Lung (tissue), 12 donors: ENCODE results near the gene ATRIP. TPM values are rescaled to one million over a fixed set of nuclear protein-coding genes. Genes with fewer than 3 reads are reported as not detected.
A peak's percentile ranks its signal among the peaks of the same experiment; 100 is the strongest.

Experiments
- ATAC-seq: fragments of 200-7000 bp; cut with Tn5 transposase; one replicate; pipeline ENCODE4 v1.9.1; 2020; ENCODE audit warnings: moderate number of reproducible peaks; ENCODE audit not compliant: insufficient read depth, low FRiP score
- DNase-seq, 3 donors: peaks; one replicate each; pipeline ENCODE4 v3.0.0-alpha.2; 2013 to 2017
- H3K27ac ChIP-seq, 2 donors: one replicate each; pipeline ENCODE4 v1.5.1; 2013; ENCODE audit warnings: mild to moderate bottlenecking in 2 of 2, moderate library complexity in 2 of 2, control low read depth in 1 of 2, inconsistent platforms in 1 of 2, low read depth in 1 of 2, low read length in 1 of 2
- H3K27me3 ChIP-seq, 3 donors: one replicate each; pipeline ENCODE4 v1.5.1; 2013; ENCODE audit warnings: low read length in 2 of 3; ENCODE audit not compliant: control insufficient read depth in 3 of 3, insufficient read depth in 3 of 3
- H3K36me3 ChIP-seq, 4 donors: one replicate each; pipeline ENCODE4 v1.5.1; 2013; ENCODE audit warnings: low read length in 4 of 4, mild to moderate bottlenecking in 1 of 4, moderate library complexity in 1 of 4; ENCODE audit not compliant: control insufficient read depth in 4 of 4, insufficient read depth in 4 of 4
- H3K4me1 ChIP-seq, 5 donors: one replicate each; pipeline ENCODE4 v1.5.1; 2013; ENCODE audit warnings: low read length in 5 of 5, mild to moderate bottlenecking in 2 of 5, moderate library complexity in 1 of 5; ENCODE audit not compliant: control insufficient read depth in 5 of 5, insufficient read depth in 5 of 5
- H3K4me3 ChIP-seq: one replicate; pipeline ENCODE4 v1.5.1; 2013; ENCODE audit warnings: mild to moderate bottlenecking, control low read depth, moderate library complexity
- H3K9ac ChIP-seq, 2 donors: one replicate each; pipeline ENCODE4 v1.5.1; 2013; ENCODE audit warnings: low read length in 2 of 2, control low read depth in 1 of 2; ENCODE audit not compliant: insufficient read depth in 1 of 2
- H3K9me3 ChIP-seq, 4 donors: one replicate each; pipeline ENCODE4 v1.5.1; 2013; ENCODE audit warnings: low read length in 3 of 4, mild to moderate bottlenecking in 1 of 4, moderate library complexity in 1 of 4; ENCODE audit not compliant: control insufficient read depth in 4 of 4, insufficient read depth in 3 of 4
- CTCF ChIP-seq: IDR thresholded peaks from 2 replicates; pipeline ENCODE4 v1.5.1; 2012; ENCODE audit warnings: mild to moderate bottlenecking; ENCODE audit errors: control extremely low read depth, extremely low read depth
- WGBS, 2 donors: extraction: QIAGEN DNeasy Blood & Tissue Kit; methylation state at CpG; one replicate each; pipeline ENCODE4 v1.1.7; 2013; 5-methylcytosine and 5-hydroxymethylcytosine counted together
- polyA plus RNA-seq, 2 donors: library from polyadenylated mRNA; stranded (reverse); fragments of 200-250 nt; gene quantifications; one replicate each; pipeline ENCODE4 v1.2.1, GENCODE V29; 2013
- total RNA-seq, 2 donors: library from RNA; depleted of rRNA in 1 of 2; stranded (reverse); fragments of >200 nt in 1 of 2; gene quantifications; one replicate each; pipeline ENCODE4 v1.2.1, GENCODE V29; 2014 to 2021
- donor health status: control.
- donor health status: control.
- donor health status: Bipolar disorder and iron deficiency.
- donor health status: healthy.
- donor health status: DM: yes; HTN: yes; CAD: no.

Gene ATRIP
- total and polyA plus RNA-seq, 4 donors: 4.8 to 7.6 (median 6.3) TPM

- peaks cover 0 to 36% (median 20%) of the 10 kb centered on the region in 5 donors for H3K4me1 ChIP-seq
- peak overlapping the region; percentile 97 to 98 for H3K27ac ChIP-seq
- no peak for DNase-seq
- 65 to 83% methylated on average over 9 of the region's 9 CpGs for WGBS, 2 donors
- H3K36me3 ChIP-seq: peaks cover 0 to 26% (median 17%) of the 10 kb centered on the region in 4 donors
- no peaks in the 10 kb centered on the region for H3K27me3 ChIP-seq
- peak overlapping the region in 1 of 2 donors; percentile 76 for H3K9ac ChIP-seq
- peak overlapping the region; percentile 48 for H3K4me3 ChIP-seq
- H3K9me3 ChIP-seq: no peaks in the 10 kb centered on the region
- no peak for TF ChIP-seq CTCF
- ATAC-seq: no peak
Observed at GRCh38 chr3:48467110-48467454, 20.5 kb downstream of the ATRIP start.

GRCh38 chr3:48467473-48468267, 21.1 kb downstream of the ATRIP start:
- Histone ChIP-seq H3K9ac (peak overlapping the region in 1 of 2 donors; percentile 64), H3K4me1 (peaks cover 0 to 36% (median 20%) of the 10 kb centered on the region in 5 donors), H3K36me3 (peaks cover 0 to 26% (median 17%) of the 10 kb centered on the region in 4 donors), H3K4me3 (peak overlapping the region; percentile 48), H3K27me3 (no peaks in the 10 kb centered on the region), H3K27ac (peak overlapping the region in 1 of 2 donors; percentile 98), H3K9me3 (no peaks in the 10 kb centered on the region)
- TF ChIP-seq CTCF: no peak
- DNase-seq (no peak), ATAC-seq (no peak)
- WGBS, 2 donors: 72 to 84% methylated on average over 7 of the region's 7 CpGs

- Histone ChIP-seq H3K4me3 (no peak overlapping the region), H3K9ac (peak overlapping the region in 1 of 2 donors; percentile 2), H3K27ac (peak overlapping the region in 1 of 2 donors; percentile 98), H3K27me3 (no peaks in the 10 kb centered on the region), H3K9me3 (no peaks in the 10 kb centered on the region), H3K4me1 (peaks cover 0 to 38% (median 22%) of the 10 kb centered on the region in 5 donors), H3K36me3 (peaks cover 0 to 24% (median 17%) of the 10 kb centered on the region in 4 donors)
- 79 to 91% methylated on average over 8 of the region's 8 CpGs for WGBS, 2 donors
- no peak for ATAC-seq
- no peak for DNase-seq
- no peak for TF ChIP-seq CTCF
Observed at GRCh38 chr3:48468329-48468731, 21.8 kb downstream of the ATRIP start.
